Erythroblast (primary cell): ENCODE data around the gene CD3G.

ENCODE experiments used
- GATA1 ChIP-seq: IDR thresholded peaks from 2 replicates; pipeline ENCODE4 v1.6.1; 2011; ENCODE audit warnings: low read depth, mild to moderate bottlenecking, control low read depth, low read length, moderate library complexity
- POLR2A ChIP-seq: IDR thresholded peaks from 2 replicates; pipeline ENCODE4 v1.6.1; 2011; ENCODE audit warnings: mild to moderate bottlenecking, low read length

DNA sequence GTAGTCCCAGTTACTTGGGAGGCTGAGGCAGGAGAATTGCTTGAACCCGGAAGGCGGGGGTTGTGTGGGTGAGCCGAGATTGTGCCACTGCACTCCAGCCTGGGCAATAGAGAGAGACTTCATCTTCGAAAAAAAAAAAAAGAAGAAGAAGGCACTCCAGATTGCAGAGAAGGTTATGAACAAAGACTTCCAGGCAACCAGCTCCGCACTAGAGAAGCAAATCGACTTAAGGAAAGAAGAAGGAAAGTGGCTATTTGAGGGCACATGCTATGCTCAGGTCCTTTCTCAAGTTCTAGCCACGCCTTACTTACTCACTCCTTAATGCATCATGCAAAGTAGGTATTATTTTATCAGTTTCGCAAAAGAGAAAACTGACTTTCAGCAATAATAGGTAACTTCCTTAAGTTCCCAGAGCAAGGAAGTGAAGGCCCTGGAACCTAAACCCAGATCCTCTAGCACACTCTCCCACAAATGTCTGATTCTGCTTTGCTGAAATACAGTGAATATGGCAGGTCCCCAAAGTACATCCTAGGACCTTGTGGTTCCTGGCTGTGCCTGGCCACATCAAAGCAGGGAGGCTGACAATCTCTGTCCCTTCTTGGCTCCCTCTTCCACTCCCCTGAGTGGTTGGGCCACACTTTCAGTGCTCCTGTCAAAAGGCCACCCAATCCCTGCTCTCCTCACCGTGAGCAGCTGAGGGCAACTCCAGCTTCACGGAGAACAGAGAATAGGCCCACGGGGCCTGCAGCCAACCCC lies 25.4 kb upstream of the CD3G start:
- TF ChIP-seq POLR2A (no peak), GATA1 (no peak)
